Upper lobe of left lung (tissue), 6 donors: ENCODE measurements around the gene EPS8. TPM values are rescaled to one million over a fixed set of nuclear protein-coding genes. Genes with fewer than 3 reads are reported as not detected.

Experiments
- ATAC-seq, 2 donors: fragments of 200-7000 bp; cut with Tn5 transposase; one replicate each; pipeline ENCODE4 v1.9.1; 2022; ENCODE audit warnings: mild to moderate bottlenecking in 2 of 2, moderate library complexity in 2 of 2; ENCODE audit not compliant: low FRiP score in 2 of 2
- DNase-seq, 2 donors: peaks; one replicate each; pipeline ENCODE4 v3.0.0-alpha.2; 2019 to 2020
- H3K27ac ChIP-seq, 4 donors: fragments of 200-600 bp; sonication (generic); one replicate each; pipeline ENCODE4 v1.5.1; 2016 to 2019
- H3K27me3 ChIP-seq, 4 donors: fragments of 200-600 bp; sonication (generic); one replicate each; pipeline ENCODE4 v1.5.1; 2017 to 2019
- H3K36me3 ChIP-seq, 4 donors: fragments of 200-600 bp; sonication (generic); one replicate each; pipeline ENCODE4 v1.5.1; 2016 to 2019
- H3K4me1 ChIP-seq, 4 donors: fragments of 200-600 bp; sonication (generic); one replicate each; pipeline ENCODE4 v1.5.1; 2018 to 2019
- H3K4me3 ChIP-seq, 4 donors: fragments of 200-600 bp; sonication (generic); one replicate each; pipeline ENCODE4 v1.5.1; 2017 to 2019; ENCODE audit warnings: mild to moderate bottlenecking in 2 of 4, moderate library complexity in 1 of 4
- H3K9me3 ChIP-seq, 4 donors: fragments of 200-600 bp; sonication (generic); one replicate each; pipeline ENCODE4 v1.5.1; 2018 to 2019
- CTCF ChIP-seq, 6 experiments: fragments of 450-650 bp in 4 of 6; fragments of 200-600 bp in 2 of 6; sonication (generic) in 2 of 6; IDR thresholded peaks; one replicate each; pipeline ENCODE4 v1.5.1; 2016 to 2019; ENCODE audit warnings: antibody characterized with exemption in 6 of 6
- EP300 ChIP-seq, 4 donors: sonication (generic); formaldehyde crosslinking; IDR thresholded peaks; one replicate each; pipeline ENCODE4 v1.5.1; 2017; ENCODE audit warnings: antibody characterized with exemption in 4 of 4, control low read depth in 2 of 4
- POLR2A ChIP-seq, 4 donors: fragments of 450-650 bp; IDR thresholded peaks; one replicate each; pipeline ENCODE4 v1.5.1; 2016 to 2017; ENCODE audit warnings: antibody characterized with exemption in 4 of 4, mild to moderate bottlenecking in 2 of 4
- POLR2AphosphoS5 ChIP-seq, 2 donors: sonication (generic); formaldehyde crosslinking; IDR thresholded peaks; one replicate each; pipeline ENCODE4 v1.5.1; 2017; ENCODE audit warnings: antibody characterized with exemption in 2 of 2
- WGBS, 2 donors: methylation state at CpG; one replicate each; pipeline ENCODE4 v1.1.5; 2017 to 2018; 5-methylcytosine and 5-hydroxymethylcytosine counted together
- total RNA-seq, 6 donors: library from RNA; depleted of rRNA in 4 of 6; stranded (reverse); fragments of >200 nt in 4 of 6; gene quantifications; one replicate each; pipeline versions ENCODE4 v1.1.0 to v1.2.1, GENCODE V29; 2016 to 2021
- donor health status: DM: no; HTN: no; CAD: no; lungs with moderate emphysema.
- donor health status: DM: no; HTN: yes; CAD: no; lungs with severe emphysema.

Gene EPS8
- total RNA-seq, 6 donors from 2014 or later = 43.9 to 112 (median 67.2) TPM

GRCh38 chr12:15631007-15631715, 158.0 kb downstream of the EPS8 start:
- WGBS, 2 donors = 64 to 77% methylated on average over 6 of the region's 6 CpGs
- Histone ChIP-seq H3K9me3 (no peaks in the 10 kb centered on the region), H3K4me1 (peaks cover 6 to 23% (median 21%) of the 10 kb centered on the region in 4 donors), H3K4me3 (no peak overlapping the region), H3K27ac (peak overlapping the region in 3 of 4 donors; percentile 2 to 13 (median 9)), H3K27me3 (no peaks in the 10 kb centered on the region), H3K36me3 (peaks cover 0 to 4% (median 0%) of the 10 kb centered on the region in 4 donors)
- ATAC-seq (no peak), DNase-seq (no peak)
- no peak for TF ChIP-seq POLR2A (IDR thresholded peaks at IDR 0.05)
- no peak for TF ChIP-seq CTCF (IDR thresholded peaks at IDR 0.05)
- no peak for TF ChIP-seq POLR2AphosphoS5 (IDR thresholded peaks at IDR 0.05)
- no peak for TF ChIP-seq EP300 (IDR thresholded peaks at IDR 0.05)

GRCh38 chr12:15629761-15630160, 159.4 kb downstream of the EPS8 start:
- DNase-seq = no peak
- Histone ChIP-seq H3K9me3 (no peaks in the 10 kb centered on the region), H3K27me3 (no peaks in the 10 kb centered on the region), H3K36me3 (peaks cover 0 to 4% (median 0%) of the 10 kb centered on the region in 4 donors), H3K4me1 (peaks cover 6 to 23% (median 21%) of the 10 kb centered on the region in 4 donors), H3K27ac (peak overlapping the region; percentile 29 to 84 (median 66)), H3K4me3 (no peak overlapping the region)
- TF ChIP-seq POLR2AphosphoS5 (IDR thresholded peaks at IDR 0.05) = no peak
- ATAC-seq = no peak
- 81 to 83% methylated on average over 3 of the region's 3 CpGs for whole genome bisulfite sequencing, 2 donors

GRCh38 chr12:15629108-15629507, 160.1 kb downstream of the EPS8 start:
- no peak overlapping the region for H3K4me3 ChIP-seq
- peak; percentile 86 to 97 for ATAC-seq
- H3K27me3 ChIP-seq = no peaks in the 10 kb centered on the region
- DNase-seq = peak in 1 of 2 donors; percentile 38
- peak overlapping the region; percentile 29 to 84 (median 66) for H3K27ac ChIP-seq
- H3K4me1 ChIP-seq = peaks cover 6 to 23% (median 21%) of the 10 kb centered on the region in 4 donors
- H3K36me3 ChIP-seq = peaks cover 0 to 4% (median 0%) of the 10 kb centered on the region in 4 donors
- WGBS, 2 donors = 38 to 51% methylated on average over 5 of the region's 5 CpGs
- no peaks in the 10 kb centered on the region for H3K9me3 ChIP-seq
- no peak for TF ChIP-seq POLR2A (IDR thresholded peaks at IDR 0.05)
- no peak for TF ChIP-seq CTCF (IDR thresholded peaks at IDR 0.05)
- TF ChIP-seq EP300 (IDR thresholded peaks at IDR 0.05) = peak; percentile 21 to 93 (median 58)
- TF ChIP-seq POLR2AphosphoS5 (IDR thresholded peaks at IDR 0.05) = peak; percentile 64 to 69

- Histone ChIP-seq H3K4me1 (peaks cover 6 to 23% (median 21%) of the 10 kb centered on the region in 4 donors), H3K9me3 (no peaks in the 10 kb centered on the region), H3K27ac (peak overlapping the region; percentile 29 to 84 (median 66)), H3K4me3 (no peak overlapping the region), H3K36me3 (peaks cover 0 to 4% (median 2%) of the 10 kb centered on the region in 4 donors), H3K27me3 (no peaks in the 10 kb centered on the region)
- WGBS, 2 donors = 33 to 38% methylated on average over 4 of the region's 4 CpGs
- TF ChIP-seq POLR2A (IDR thresholded peaks at IDR 0.05) = no peak
- no peak for TF ChIP-seq CTCF (IDR thresholded peaks at IDR 0.05)
- no peak for TF ChIP-seq EP300 (IDR thresholded peaks at IDR 0.05)
- no peak for TF ChIP-seq POLR2AphosphoS5 (IDR thresholded peaks at IDR 0.05)
- ATAC-seq (peak in 1 of 2 donors; percentile 66), DNase-seq (no peak)
These were observed 160.9 kb downstream of the EPS8 start for GRCh38 chr12:15627995-15628945.

GRCh38 chr12:15625075-15625474, 164.1 kb downstream of the EPS8 start:
- TF ChIP-seq CTCF (IDR thresholded peaks at IDR 0.05) (no peak), EP300 (IDR thresholded peaks at IDR 0.05) (no peak), POLR2AphosphoS5 (IDR thresholded peaks at IDR 0.05) (no peak), POLR2A (IDR thresholded peaks at IDR 0.05) (no peak)
- 92 to 98% methylated on average over 2 of the region's 2 CpGs for WGBS, 2 donors
- DNase-seq (no peak), ATAC-seq (no peak)
- no peaks in the 10 kb centered on the region for H3K9me3 ChIP-seq
- H3K4me3 ChIP-seq = no peak overlapping the region
- H3K36me3 ChIP-seq = peaks cover 0 to 3% (median 0%) of the 10 kb centered on the region in 4 donors
- no peaks in the 10 kb centered on the region for H3K27me3 ChIP-seq
- peaks cover 6 to 23% (median 19%) of the 10 kb centered on the region in 4 donors for H3K4me1 ChIP-seq
- no peak overlapping the region for H3K27ac ChIP-seq
